H9 (cell line): ENCODE results near the gene TSPO2. TPM values are rescaled to one million over a fixed set of nuclear protein-coding genes. Genes with fewer than 3 reads are reported as not detected.

Experiments used
- DNase-seq: peaks from one replicate; pipeline ENCODE4 v3.0.0-alpha.2; 2017
- H2AFZ ChIP-seq: one replicate; pipeline ENCODE4 v1.6.1; 2013; ENCODE audit warnings: mild to moderate bottlenecking, low read length, control low read depth, moderate library complexity
- H2AK5ac ChIP-seq: 2 replicates; pipeline ENCODE4 v1.6.1; 2013; ENCODE audit warnings: low read length, control low read depth, mixed read lengths; ENCODE audit not compliant: insufficient read length
- H2BK120ac ChIP-seq: one replicate; pipeline ENCODE4 v1.6.1; 2013; ENCODE audit warnings: low read depth, mild to moderate bottlenecking, low read length, control low read depth, inconsistent platforms; ENCODE audit not compliant: poor library complexity, severe bottlenecking
- H2BK12ac ChIP-seq: 2 replicates; pipeline ENCODE4 v1.6.1; 2013; ENCODE audit warnings: low read length, control low read depth, mixed read lengths, low read depth; ENCODE audit not compliant: insufficient read length
- H2BK15ac ChIP-seq: 2 replicates; pipeline ENCODE4 v1.6.1; 2013; ENCODE audit warnings: low read depth, low read length, control low read depth
- H2BK20ac ChIP-seq: one replicate; pipeline ENCODE4 v1.6.1; 2013; ENCODE audit warnings: low read depth, mild to moderate bottlenecking, low read length, control low read depth, inconsistent platforms; ENCODE audit not compliant: poor library complexity, severe bottlenecking
- H2BK5ac ChIP-seq: 2 replicates; pipeline ENCODE4 v1.6.1; 2013; ENCODE audit warnings: low read length, control low read depth, mixed read lengths; ENCODE audit not compliant: insufficient read length
- H3K14ac ChIP-seq: 2 replicates; pipeline ENCODE4 v1.6.1; 2013; ENCODE audit warnings: low read length, control low read depth; ENCODE audit not compliant: insufficient read depth
- H3K18ac ChIP-seq: 2 replicates; pipeline ENCODE4 v1.6.1; 2013; ENCODE audit warnings: low read depth, mild to moderate bottlenecking, mixed read lengths, low read length, control low read depth; ENCODE audit not compliant: insufficient read length
- H3K23ac ChIP-seq: 2 replicates; pipeline ENCODE4 v1.6.1; 2013; ENCODE audit warnings: low read length, control low read depth, mixed read lengths, low read depth; ENCODE audit not compliant: insufficient read length
- H3K23me2 ChIP-seq: 2 replicates; pipeline ENCODE4 v1.6.1; 2013; ENCODE audit warnings: low read depth, mild to moderate bottlenecking, mixed read lengths, low read length, control low read depth; ENCODE audit not compliant: insufficient read length, poor library complexity, severe bottlenecking
- H3K27ac ChIP-seq: 2 replicates; pipeline ENCODE4 v1.5.1; 2013; ENCODE audit warnings: low read length, control low read depth, mixed read lengths, low read depth; ENCODE audit not compliant: insufficient read length
- H3K27me3 ChIP-seq: 2 replicates; pipeline ENCODE4 v1.6.1; 2013; ENCODE audit warnings: low read length, control low read depth, inconsistent platforms; ENCODE audit not compliant: insufficient read depth
- H3K4ac ChIP-seq: 2 replicates; pipeline ENCODE4 v1.6.1; 2013; ENCODE audit warnings: low read depth, mild to moderate bottlenecking, control low read depth, inconsistent platforms, low read length, moderate library complexity
- H3K4me1 ChIP-seq: 2 replicates; pipeline ENCODE4 v1.6.1; 2013; ENCODE audit warnings: low read length, control low read depth, inconsistent platforms; ENCODE audit not compliant: insufficient read depth
- H3K4me2 ChIP-seq: 2 replicates; pipeline ENCODE4 v1.6.1; 2013; ENCODE audit warnings: low read length, control low read depth, mixed read lengths; ENCODE audit not compliant: insufficient read length, insufficient read depth
- H3K56ac ChIP-seq: 2 replicates; pipeline ENCODE4 v1.6.1; 2013; ENCODE audit warnings: low read depth, mild to moderate bottlenecking, mixed read lengths, low read length, control low read depth; ENCODE audit not compliant: insufficient read length
- H3K79me1 ChIP-seq: 2 replicates; pipeline ENCODE4 v1.6.1; 2013; ENCODE audit warnings: low read depth, mild to moderate bottlenecking, moderate library complexity, low read length, control low read depth, inconsistent platforms; ENCODE audit not compliant: insufficient read depth, poor library complexity, severe bottlenecking
- H3K79me2 ChIP-seq: 2 replicates; pipeline ENCODE4 v1.6.1; 2013; ENCODE audit warnings: low read length, control low read depth, inconsistent platforms; ENCODE audit not compliant: insufficient read depth
- H3K9ac ChIP-seq: 2 replicates; pipeline ENCODE4 v1.6.1; 2013; ENCODE audit warnings: low read length, control low read depth, mixed read lengths; ENCODE audit not compliant: insufficient read length; ENCODE audit errors: extremely low read depth
- H3K9me3 ChIP-seq: one replicate; pipeline ENCODE4 v1.6.1; 2013; ENCODE audit warnings: low read depth, low read length, inconsistent platforms; ENCODE audit not compliant: control insufficient read depth
- H3T11ph ChIP-seq: one replicate; pipeline ENCODE4 v1.6.1; 2013; ENCODE audit warnings: mild to moderate bottlenecking, low read length, control low read depth, inconsistent platforms
- H4K20me1 ChIP-seq: one replicate; pipeline ENCODE4 v1.6.1; 2013; ENCODE audit not compliant: control insufficient read depth, insufficient read length, insufficient read depth
- H4K5ac ChIP-seq: 2 replicates; pipeline ENCODE4 v1.6.1; 2013; ENCODE audit warnings: low read depth, mild to moderate bottlenecking, mixed read lengths, low read length, control low read depth; ENCODE audit not compliant: insufficient read length
- H4K8ac ChIP-seq: replicated peaks from 2 replicates; pipeline ENCODE4 v1.6.1; 2013; ENCODE audit warnings: low read length, control low read depth, mixed read lengths, low read depth; ENCODE audit not compliant: insufficient read length
- H4K91ac ChIP-seq: 2 replicates; pipeline ENCODE4 v1.6.1; 2013; ENCODE audit warnings: low read depth, mild to moderate bottlenecking, moderate library complexity, mixed read lengths, low read length, control low read depth; ENCODE audit not compliant: insufficient read length
- H3K27ac Mint-ChIP-seq, 3 experiments: 2 replicates in 2 of 3; 3 replicates in 1 of 3; pipeline ENCODE4 v1.8.0; 2020 to 2021; ENCODE audit warnings: mixed read lengths in 3 of 3, mild to moderate bottlenecking in 1 of 3, moderate library complexity in 1 of 3
- H3K27me3 Mint-ChIP-seq: 2 replicates; pipeline ENCODE4 v1.8.0; 2021; ENCODE audit warnings: low read depth, mild to moderate bottlenecking, moderate library complexity, mixed read lengths
- H3K36me3 Mint-ChIP-seq, 3 experiments: 2 replicates in 2 of 3; 3 replicates in 1 of 3; pipeline ENCODE4 v1.8.0; 2020 to 2021; ENCODE audit warnings: low read depth in 3 of 3, mixed read lengths in 3 of 3; ENCODE audit not compliant: insufficient read depth in 1 of 3
- H3K4me1 Mint-ChIP-seq, 2 experiments: 2 replicates each; pipeline ENCODE4 v1.8.0; 2020; ENCODE audit warnings: mixed read lengths in 2 of 2
- H3K4me3 Mint-ChIP-seq, 2 experiments: 2 replicates in 1 of 2; 3 replicates in 1 of 2; pipeline ENCODE4 v1.8.0; 2020 to 2021; ENCODE audit warnings: mild to moderate bottlenecking in 2 of 2, mixed read lengths in 2 of 2, moderate library complexity in 1 of 2
- H3K9me3 Mint-ChIP-seq, 2 experiments: 2 replicates in 1 of 2; 3 replicates in 1 of 2; pipeline ENCODE4 v1.8.0; 2020; ENCODE audit warnings: mild to moderate bottlenecking in 2 of 2, mixed read lengths in 2 of 2, moderate library complexity in 1 of 2
- CTCF ChIP-seq: fragments of 200-600 bp; sonication (generic); conservative IDR thresholded peaks from 3 replicates; pipeline ENCODE4 v1.8.0; 2021; ENCODE audit warnings: antibody characterized with exemption, mild to moderate bottlenecking
- WGBS: extraction: QIAGEN DNeasy Blood & Tissue Kit; methylation state at CpG from one replicate; pipeline ENCODE4 v1.1.7; 2013; ENCODE audit warnings: missing lambda C conversion rate, low lambda C conversion rate, mixed read lengths; ENCODE audit not compliant: insufficient read length; ENCODE audit errors: extremely low coverage; 5-methylcytosine and 5-hydroxymethylcytosine counted together
- total RNA-seq: library from RNA; stranded (reverse); gene quantifications from 2 replicates; pipeline ENCODE4 v1.2.1, GENCODE V29; 2021

The TSPO2 gene
- total RNA-seq, 1 experiment from 2014 or later: not detected

DNA sequence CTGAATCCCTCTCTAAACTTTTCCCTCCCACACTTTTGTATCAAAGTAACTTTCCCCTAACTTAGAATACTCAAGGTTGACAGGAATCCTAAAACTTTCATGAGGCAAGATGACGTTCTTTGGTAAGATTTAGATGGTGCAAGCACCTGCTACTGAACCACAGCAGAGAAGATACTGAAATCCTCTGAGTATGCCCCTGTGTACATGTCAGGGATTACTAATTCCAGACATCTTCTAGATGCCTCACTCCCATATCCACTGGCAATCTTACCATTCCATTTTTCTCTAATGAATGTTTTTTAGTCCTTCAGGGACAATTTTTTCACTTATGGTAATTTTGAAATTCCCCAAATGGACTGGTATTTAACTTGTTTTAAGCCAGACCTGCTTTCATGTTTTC is 19.8 kb downstream of the TSPO2 start:
- H3K27me3 ChIP-seq: no peaks in the 10 kb centered on the region
- no peak overlapping the region for H3K4ac ChIP-seq
- Mint-ChIP-seq H3K36me3 (peaks cover 2 to 28% (median 19%) of the 10 kb centered on the region in 3 experiments; a peak in 5 of 7 replicates), H3K27me3 (no peaks in the 10 kb centered on the region), H3K4me1 (peaks cover 9 to 15% of the 10 kb centered on the region in 2 experiments), H3K9me3 (no peaks in the 10 kb centered on the region), H3K27ac (no peak overlapping the region), H3K4me3 (no peak overlapping the region)
- H4K5ac ChIP-seq: no peak overlapping the region
- H3K23me2 ChIP-seq: no peaks in the 10 kb centered on the region
- no peak overlapping the region for H2BK20ac ChIP-seq
- H4K20me1 ChIP-seq: no peaks in the 10 kb centered on the region
- no peak overlapping the region for H2BK120ac ChIP-seq
- no peak overlapping the region for H3K14ac ChIP-seq
- H2BK5ac ChIP-seq: no peak overlapping the region
- no peak overlapping the region for H4K8ac ChIP-seq
- no peak for DNase-seq
- H3K79me2 ChIP-seq: no peaks in the 10 kb centered on the region
- WGBS: no CpG with 5 or more reads among the region's 1 CpG
- no peak overlapping the region for H3K9ac ChIP-seq
- H3K27ac ChIP-seq: no peak overlapping the region
- H3K9me3 ChIP-seq: no peaks in the 10 kb centered on the region
- H3K18ac ChIP-seq: no peak overlapping the region
- H2AFZ ChIP-seq: no peak overlapping the region
- 0 out of 2 replicates have a peak, but pooled peaks cover 5% of the 10 kb centered on the region for H3K4me1 ChIP-seq
- no peaks in the 10 kb centered on the region for H3K79me1 ChIP-seq
- TF ChIP-seq CTCF: no peak
- H3T11ph ChIP-seq: no peak overlapping the region
- H2BK12ac ChIP-seq: no peak overlapping the region
- no peak overlapping the region for H2BK15ac ChIP-seq
- no peak overlapping the region for H3K23ac ChIP-seq
- no peak overlapping the region for H3K56ac ChIP-seq
- H3K4me2 ChIP-seq: no peak overlapping the region
- H4K91ac ChIP-seq: no peak overlapping the region
- no peak overlapping the region for H2AK5ac ChIP-seq
